H1 (cell line): Measurements from ENCODE around the gene KRT80.

Source experiments
- CTCF ChIP-seq, 3 experiments: IDR thresholded peaks; 1 replicate in 2 of 3; 2 replicates in 1 of 3; pipeline versions ENCODE4 v1.5.1 to v1.6.1; 2011; ENCODE audit warnings: low read length in 3 of 3, mild to moderate bottlenecking in 3 of 3, inconsistent platforms in 2 of 3, low read depth in 1 of 3, moderate library complexity in 1 of 3; ENCODE audit not compliant: insufficient read depth in 1 of 3; ENCODE audit errors: control extremely low read depth in 1 of 3
- EGR1 ChIP-seq: IDR thresholded peaks from 2 replicates; pipeline ENCODE4 v1.6.1; 2011; ENCODE audit warnings: low read depth, low read length, borderline replicate concordance
- GABPA ChIP-seq: IDR thresholded peaks from 2 replicates; pipeline ENCODE4 v1.6.1; 2011; ENCODE audit warnings: mild to moderate bottlenecking, low read length, moderate library complexity, borderline replicate concordance; ENCODE audit not compliant: insufficient read depth
- POLR2A ChIP-seq, 2 experiments: IDR thresholded peaks; 1 replicate in 1 of 2; 2 replicates in 1 of 2; pipeline ENCODE4 v1.6.1; 2011; ENCODE audit warnings: low read depth in 2 of 2, low read length in 2 of 2, mild to moderate bottlenecking in 2 of 2; ENCODE audit errors: control extremely low read depth in 1 of 2
- YY1 ChIP-seq: IDR thresholded peaks from 2 replicates; pipeline ENCODE4 v1.6.1; 2011; ENCODE audit warnings: low read depth, mild to moderate bottlenecking, low read length

- no peak for TF ChIP-seq CTCF (IDR thresholded peaks at IDR 0.05; ENCODE audit: control extremely low read depth in 1 of 3, insufficient read depth in 1 of 3, low read depth in 1 of 3, low read length in 3 of 3)
- TF ChIP-seq EGR1: no peak
- TF ChIP-seq POLR2A (IDR thresholded peaks at IDR 0.05; ENCODE audit: control extremely low read depth in 1 of 2, low read depth in 2 of 2, low read length in 2 of 2): no peak
- no peak for TF ChIP-seq YY1
- TF ChIP-seq GABPA: no peak
Observed at GRCh38 chr12:52183544-52183910, 8.3 kb downstream of the KRT80 start.
